Hepatocyte (in vitro differentiated cells): ENCODE results near the gene KIRREL3. TPM values are rescaled to one million over a fixed set of nuclear protein-coding genes. Genes with fewer than 3 reads are reported as not detected.

ENCODE experiments used
- DNase-seq: peaks from one replicate; pipeline ENCODE4 v3.0.0-alpha.2; 2016; ENCODE audit warnings: low spot score
- H2AFZ ChIP-seq: fragments of 200-600 bp; sonication (generic); 2 replicates; pipeline ENCODE4 v1.6.0; 2016; ENCODE audit warnings: antibody characterized with exemption, mild to moderate bottlenecking
- H3K27ac ChIP-seq: fragments of 200-600 bp; sonication (generic); 2 replicates; pipeline ENCODE4 v1.5.1; 2016; ENCODE audit warnings: mild to moderate bottlenecking
- H3K27me3 ChIP-seq: fragments of 200-600 bp; sonication (generic); 2 replicates; pipeline ENCODE4 v1.6.1; 2016
- H3K36me3 ChIP-seq: fragments of 200-600 bp; sonication (generic); replicated peaks from 2 replicates; pipeline ENCODE4 v1.5.1; 2016; ENCODE audit warnings: low read depth; ENCODE audit not compliant: insufficient read depth
- H3K4me1 ChIP-seq: fragments of 200-600 bp; sonication (generic); 2 replicates; pipeline ENCODE4 v1.5.1; 2016; ENCODE audit warnings: mild to moderate bottlenecking, moderate library complexity; ENCODE audit not compliant: insufficient read depth
- H3K4me2 ChIP-seq: fragments of 200-600 bp; sonication (generic); 2 replicates; pipeline ENCODE4 v1.6.0; 2016
- H3K4me3 ChIP-seq: fragments of 200-600 bp; sonication (generic); 2 replicates; pipeline ENCODE4 v1.5.1; 2016; ENCODE audit warnings: mild to moderate bottlenecking
- H3K79me2 ChIP-seq: fragments of 200-600 bp; sonication (generic); 2 replicates; pipeline ENCODE4 v1.6.0; 2017; ENCODE audit warnings: mild to moderate bottlenecking
- H3K9me2 ChIP-seq: fragments of 200-600 bp; sonication (generic); replicated peaks from 2 replicates; pipeline ENCODE4 v1.6.0; 2017; ENCODE audit warnings: mild to moderate bottlenecking; ENCODE audit not compliant: insufficient read depth
- H3K9me3 ChIP-seq: fragments of 200-600 bp; sonication (generic); 2 replicates; pipeline ENCODE4 v1.5.1; 2016; ENCODE audit warnings: low read depth, mild to moderate bottlenecking
- H4K20me1 ChIP-seq: fragments of 200-600 bp; sonication (generic); 2 replicates; pipeline ENCODE4 v1.6.0; 2016; ENCODE audit warnings: mild to moderate bottlenecking; ENCODE audit not compliant: insufficient read depth, poor library complexity, severe bottlenecking
- CTCF ChIP-seq: fragments of 200-600 bp; sonication (generic); IDR thresholded peaks from 2 replicates; pipeline ENCODE4 v1.5.1; 2016; ENCODE audit warnings: antibody characterized with exemption, mild to moderate bottlenecking; ENCODE audit not compliant: poor library complexity
- EZH2 ChIP-seq: fragments of 200-600 bp; sonication (generic); IDR thresholded peaks from 2 replicates; pipeline ENCODE4 v1.6.1; 2016; ENCODE audit warnings: antibody characterized with exemption, mild to moderate bottlenecking, borderline replicate concordance
- EZH2phosphoT487 ChIP-seq: fragments of 200-600 bp; sonication (generic); IDR thresholded peaks from one replicate; pipeline ENCODE4 v1.6.1; 2018; ENCODE audit warnings: antibody characterized with exemption, mild to moderate bottlenecking, low read depth, moderate library complexity; ENCODE audit not compliant: unreplicated experiment, severe bottlenecking
- WGBS: methylation state at CpG from one replicate; pipeline ENCODE4 v1.1.6; 2016; ENCODE audit warnings: low lambda C conversion rate; ENCODE audit errors: missing lambda C conversion rate; 5-methylcytosine and 5-hydroxymethylcytosine counted together
- polyA plus RNA-seq: library from polyadenylated mRNA; unstranded; fragments of >200 nt; fragmentation: Nextera tagmentation; extraction: Ambion mirVana; gene quantifications from 2 replicates; pipeline ENCODE4 v1.2.1, GENCODE V29; 2016
- total RNA-seq: library from RNA; depleted of rRNA; stranded (reverse); fragments of >200 nt; gene quantifications from 2 replicates; pipeline ENCODE4 v1.2.3, GENCODE V29; 2014

KIRREL3 gene
- total and polyA plus RNA-seq, 2 experiments from 2014 or later: 0.33 to 0.86 TPM

DNA sequence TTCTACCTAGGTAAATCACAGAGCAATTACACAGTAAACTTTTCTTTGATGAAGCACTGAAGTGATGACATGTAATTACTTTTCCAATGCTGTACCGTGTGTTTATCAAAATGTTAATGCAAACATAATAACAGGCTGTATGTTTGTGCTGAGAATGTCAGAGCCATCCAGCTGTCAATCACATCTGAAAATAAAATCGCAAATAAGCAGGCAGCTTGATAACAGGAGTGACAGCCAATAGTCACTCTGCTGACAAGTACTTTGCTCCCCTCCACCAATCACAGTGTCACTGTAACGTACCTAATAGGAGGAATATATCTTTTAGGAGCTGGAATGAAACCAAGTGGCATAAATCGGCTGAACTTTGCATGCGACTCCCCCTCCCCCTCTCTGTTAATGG lies 119.7 kb downstream of the KIRREL3 start:
- Histone ChIP-seq H3K36me3 (no peaks in the 10 kb centered on the region), H3K9me2 (no peaks in the 10 kb centered on the region), H3K4me3 (no peak overlapping the region), H3K9me3 (no peaks in the 10 kb centered on the region), H3K79me2 (no peaks in the 10 kb centered on the region), H3K27me3 (peaks cover 7% of the 10 kb centered on the region), H3K4me1 (no peaks in the 10 kb centered on the region), H4K20me1 (no peaks in the 10 kb centered on the region), H2AFZ (no peak overlapping the region), H3K27ac (no peak overlapping the region), H3K4me2 (no peak overlapping the region)
- 60% methylated on average over 5 of the region's 5 CpGs for WGBS
- DNase-seq: no peak
- TF ChIP-seq CTCF (no peak), EZH2 (no peak), EZH2phosphoT487 (no peak)

- Histone ChIP-seq H3K4me1 (no peaks in the 10 kb centered on the region), H3K27ac (no peak overlapping the region), H3K9me3 (no peaks in the 10 kb centered on the region), H2AFZ (no peak overlapping the region), H4K20me1 (no peaks in the 10 kb centered on the region), H3K4me3 (no peak overlapping the region), H3K27me3 (peaks cover 7% of the 10 kb centered on the region), H3K4me2 (no peak overlapping the region), H3K79me2 (no peaks in the 10 kb centered on the region), H3K9me2 (no peaks in the 10 kb centered on the region), H3K36me3 (no peaks in the 10 kb centered on the region)
- no peak for TF ChIP-seq EZH2phosphoT487
- no peak for TF ChIP-seq CTCF
- TF ChIP-seq EZH2: no peak
- DNase-seq: no peak
These were observed 121.1 kb downstream of the KIRREL3 start for GRCh38 chr11:126879516-126879915.

DNA sequence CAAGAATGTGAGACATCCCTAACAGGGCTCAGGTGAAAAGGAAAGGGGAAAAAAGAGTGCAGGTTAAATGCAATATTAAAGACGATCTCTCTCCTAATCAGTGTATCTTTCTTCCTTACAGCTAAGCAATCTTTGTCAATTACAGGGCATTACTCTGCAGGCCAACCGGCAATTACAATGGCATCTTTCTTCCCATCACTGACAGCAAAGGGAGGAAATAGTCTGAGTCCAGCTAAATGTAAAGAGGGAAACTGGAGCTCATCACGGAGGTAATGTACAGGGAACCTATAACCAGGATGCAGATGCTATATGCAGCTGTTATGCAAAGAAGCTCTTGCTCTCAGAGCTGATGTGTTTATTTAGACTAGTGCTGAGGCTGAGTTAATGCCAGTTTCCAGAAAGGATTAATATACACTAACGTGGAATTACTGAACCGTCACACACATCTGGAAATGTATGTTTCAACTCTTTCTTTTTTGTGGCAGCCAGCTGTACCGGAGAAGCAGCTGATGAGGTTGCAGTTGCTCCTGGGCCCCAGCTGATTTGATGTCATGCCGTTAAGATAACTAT lies 121.6 kb downstream of the KIRREL3 start:
- Histone ChIP-seq H3K27me3 (peaks cover 7% of the 10 kb centered on the region), H4K20me1 (no peaks in the 10 kb centered on the region), H3K36me3 (no peaks in the 10 kb centered on the region), H3K27ac (no peak overlapping the region), H3K79me2 (no peaks in the 10 kb centered on the region), H3K9me2 (no peaks in the 10 kb centered on the region), H2AFZ (no peak overlapping the region), H3K4me1 (no peaks in the 10 kb centered on the region), H3K9me3 (no peaks in the 10 kb centered on the region), H3K4me3 (no peak overlapping the region), H3K4me2 (no peak overlapping the region)
- DNase-seq: no peak
- 47% methylated on average over 7 of the region's 7 CpGs for WGBS
- TF ChIP-seq EZH2phosphoT487: no peak

GRCh38 chr11:126874831-126875230 lies 125.7 kb downstream of the KIRREL3 start:
- Histone ChIP-seq H4K20me1 (no peaks in the 10 kb centered on the region), H3K4me2 (no peak overlapping the region), H3K27me3 (peaks cover 7% of the 10 kb centered on the region), H3K27ac (no peak overlapping the region), H3K4me1 (no peaks in the 10 kb centered on the region), H2AFZ (no peak overlapping the region), H3K9me3 (no peaks in the 10 kb centered on the region), H3K36me3 (no peaks in the 10 kb centered on the region), H3K9me2 (no peaks in the 10 kb centered on the region), H3K79me2 (no peaks in the 10 kb centered on the region), H3K4me3 (no peak overlapping the region)
- WGBS: 61% methylated on average over 5 of the region's 5 CpGs
- no peak for DNase-seq
- TF ChIP-seq EZH2: no peak
- no peak for TF ChIP-seq CTCF
- no peak for TF ChIP-seq EZH2phosphoT487
